PC-3 (cell line): ENCODE data around the gene BRME1. TPM values are rescaled to one million over a fixed set of nuclear protein-coding genes. Genes with fewer than 3 reads are reported as not detected.

ENCODE experiments used
- ATAC-seq: fragments of 200-7000 bp; cut with Tn5 transposase; 2 replicates; pipeline ENCODE4 v1.9.1; 2020; ENCODE audit warnings: mild to moderate bottlenecking, moderate library complexity
- BruUV-seq: library from RNA; stranded (reverse); fragments of 400-500 nt; replicated peaks from 2 replicates; lab custom pipeline; 2021; lab: Mats Ljungman, UMichigan
- CTCF ChIA-PET: fragments of 300-600 bp; sonication (Branson Sonifier 250); formaldehyde crosslinking; loops from one replicate; lab custom pipeline; 2022; ENCODE audit warnings: antibody characterized with exemption; lab: Charles Lee
- POLR2A ChIA-PET: fragments of 300-600 bp; sonication (Branson Sonifier 250); formaldehyde crosslinking; loops from one replicate; lab custom pipeline; 2022; ENCODE audit warnings: antibody characterized with exemption; ENCODE audit not compliant: unreplicated experiment; lab: Charles Lee
- DNase-seq: peaks from one replicate; pipeline ENCODE4 v3.0.0-alpha.2; 2015
- H2AFZ ChIP-seq: fragments of 300-600 bp; sonication (generic); 2 replicates; pipeline ENCODE4 v1.6.0; 2016; ENCODE audit warnings: antibody characterized with exemption, low read length
- H3F3A ChIP-seq: fragments of 300-600 bp; sonication (generic); one replicate; pipeline ENCODE4 v1.6.0; 2017; ENCODE audit warnings: antibody characterized with exemption, low read length, control low read depth, mild to moderate bottlenecking; ENCODE audit not compliant: unreplicated experiment
- H3K27ac ChIP-seq: fragments of 300-600 bp; sonication (generic); 2 replicates; pipeline ENCODE4 v1.5.1; 2016; ENCODE audit warnings: mild to moderate bottlenecking, low read length
- H3K27me3 ChIP-seq: fragments of 300-600 bp; sonication (generic); 2 replicates; pipeline ENCODE4 v1.6.1; 2016; ENCODE audit warnings: low read length, mixed read lengths
- H3K36me3 ChIP-seq: fragments of 300-600 bp; sonication (generic); 2 replicates; pipeline ENCODE4 v1.6.1; 2016; ENCODE audit warnings: low read depth, mixed run types, low read length, mixed read lengths
- H3K4me1 ChIP-seq: fragments of 300-600 bp; sonication (generic); 2 replicates; pipeline ENCODE4 v1.5.1; 2016; ENCODE audit warnings: low read length; ENCODE audit not compliant: insufficient read depth
- H3K4me2 ChIP-seq: fragments of 300-600 bp; sonication (generic); 2 replicates; pipeline ENCODE4 v1.6.0; 2016; ENCODE audit warnings: low read length
- H3K4me3 ChIP-seq: fragments of 300-600 bp; sonication (generic); 2 replicates; pipeline ENCODE4 v1.5.1; 2016; ENCODE audit warnings: mild to moderate bottlenecking, low read length, mixed read lengths
- H3K79me2 ChIP-seq: fragments of 300-600 bp; sonication (generic); 2 replicates; pipeline ENCODE4 v1.6.1; 2017; ENCODE audit warnings: low read length, mixed read lengths
- H3K9ac ChIP-seq: fragments of 300-600 bp; sonication (generic); 2 replicates; pipeline ENCODE4 v1.6.0; 2016; ENCODE audit warnings: mild to moderate bottlenecking, low read length
- H3K9me2 ChIP-seq: fragments of 300-600 bp; sonication (generic); replicated peaks from 2 replicates; pipeline ENCODE4 v1.6.1; 2016; ENCODE audit warnings: mixed run types, low read length, mixed read lengths
- H3K9me3 ChIP-seq: fragments of 300-600 bp; sonication (generic); 2 replicates; pipeline ENCODE4 v1.6.1; 2016; ENCODE audit warnings: low read length, mixed read lengths
- H4K20me1 ChIP-seq: fragments of 300-600 bp; sonication (generic); 2 replicates; pipeline ENCODE4 v1.6.1; 2016; ENCODE audit warnings: low read length, mixed read lengths
- EZH2 ChIP-seq: fragments of 300-600 bp; sonication (generic); IDR thresholded peaks from one replicate; pipeline ENCODE4 v1.6.1; 2017; ENCODE audit warnings: antibody characterized with exemption, mild to moderate bottlenecking, low read length; ENCODE audit not compliant: unreplicated experiment
- EZH2phosphoT487 ChIP-seq: fragments of 300-600 bp; sonication (generic); IDR thresholded peaks from 2 replicates; pipeline ENCODE4 v1.6.1; 2018; ENCODE audit warnings: mild to moderate bottlenecking, antibody characterized with exemption, low read length, borderline replicate concordance
- intact Hi-C: fragments of 100-400 bp; cut with micrococcal nuclease; formaldehyde crosslinking; loops from 2 replicates; pipeline ENCODE4 v1.9.0; 2023
- total RNA-seq: library from RNA; depleted of rRNA; stranded (reverse); fragments of >200 nt; gene quantifications from 2 replicates; pipeline ENCODE4 v1.2.3, GENCODE V29; 2014
- TF ChIP-seq, protein P1 (sequence below): fragments of 300-600 bp; sonication (generic); conservative IDR thresholded peaks from 2 replicates; pipeline ENCODE4 v1.5.1; 2017; ENCODE audit warnings: antibody characterized with exemption, low read depth, mild to moderate bottlenecking, low read length

The BRME1 gene
- total RNA-seq, 1 experiment from 2014 or later, result 6.0 TPM

DNA sequence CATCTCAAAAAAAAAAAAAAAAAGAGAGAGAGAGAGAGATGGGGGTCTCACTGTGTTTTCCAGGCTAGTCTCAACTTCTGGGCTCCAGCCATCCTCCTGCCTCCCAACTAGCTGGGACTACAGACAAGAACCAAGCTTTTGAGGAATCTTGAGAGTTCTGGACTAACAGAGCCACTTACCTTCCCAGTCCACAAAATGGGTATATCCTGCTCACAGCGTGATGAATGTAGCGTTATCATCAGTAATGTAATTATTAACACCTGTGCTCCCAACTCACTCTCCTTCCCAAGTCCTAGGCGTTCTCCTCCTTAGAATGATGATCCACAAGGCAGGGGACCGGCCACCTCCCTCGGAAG is 33.6 kb downstream of the BRME1 start:
- Histone ChIP-seq H3K9me2 (no peaks in the 10 kb centered on the region), H3K9me3 (no peaks in the 10 kb centered on the region), H3K27ac (no peak overlapping the region), H3K4me2 (no peak overlapping the region), H3K4me3 (no peak overlapping the region), H3K79me2 (no peaks in the 10 kb centered on the region), H4K20me1 (no peaks in the 10 kb centered on the region), H3F3A (no peaks in the 10 kb centered on the region), H3K4me1 (no peaks in the 10 kb centered on the region), H3K27me3 (no peaks in the 10 kb centered on the region), H2AFZ (no peak overlapping the region), H3K36me3 (no peaks in the 10 kb centered on the region), H3K9ac (no peak overlapping the region)
- no TSS peak for BruUV-seq
- TF ChIP-seq, protein P1, sequence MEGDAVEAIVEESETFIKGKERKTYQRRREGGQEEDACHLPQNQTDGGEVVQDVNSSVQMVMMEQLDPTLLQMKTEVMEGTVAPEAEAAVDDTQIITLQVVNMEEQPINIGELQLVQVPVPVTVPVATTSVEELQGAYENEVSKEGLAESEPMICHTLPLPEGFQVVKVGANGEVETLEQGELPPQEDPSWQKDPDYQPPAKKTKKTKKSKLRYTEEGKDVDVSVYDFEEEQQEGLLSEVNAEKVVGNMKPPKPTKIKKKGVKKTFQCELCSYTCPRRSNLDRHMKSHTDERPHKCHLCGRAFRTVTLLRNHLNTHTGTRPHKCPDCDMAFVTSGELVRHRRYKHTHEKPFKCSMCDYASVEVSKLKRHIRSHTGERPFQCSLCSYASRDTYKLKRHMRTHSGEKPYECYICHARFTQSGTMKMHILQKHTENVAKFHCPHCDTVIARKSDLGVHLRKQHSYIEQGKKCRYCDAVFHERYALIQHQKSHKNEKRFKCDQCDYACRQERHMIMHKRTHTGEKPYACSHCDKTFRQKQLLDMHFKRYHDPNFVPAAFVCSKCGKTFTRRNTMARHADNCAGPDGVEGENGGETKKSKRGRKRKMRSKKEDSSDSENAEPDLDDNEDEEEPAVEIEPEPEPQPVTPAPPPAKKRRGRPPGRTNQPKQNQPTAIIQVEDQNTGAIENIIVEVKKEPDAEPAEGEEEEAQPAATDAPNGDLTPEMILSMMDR, result no peak
- TF ChIP-seq EZH2, result no peak
- no peak for TF ChIP-seq EZH2phosphoT487
- DNase-seq (no peak), ATAC-seq (no peak)
- ChIA-PET CTCF (no interaction called here), POLR2A (no interaction called here)
- intact Hi-C loops, result no loop called here

DNA sequence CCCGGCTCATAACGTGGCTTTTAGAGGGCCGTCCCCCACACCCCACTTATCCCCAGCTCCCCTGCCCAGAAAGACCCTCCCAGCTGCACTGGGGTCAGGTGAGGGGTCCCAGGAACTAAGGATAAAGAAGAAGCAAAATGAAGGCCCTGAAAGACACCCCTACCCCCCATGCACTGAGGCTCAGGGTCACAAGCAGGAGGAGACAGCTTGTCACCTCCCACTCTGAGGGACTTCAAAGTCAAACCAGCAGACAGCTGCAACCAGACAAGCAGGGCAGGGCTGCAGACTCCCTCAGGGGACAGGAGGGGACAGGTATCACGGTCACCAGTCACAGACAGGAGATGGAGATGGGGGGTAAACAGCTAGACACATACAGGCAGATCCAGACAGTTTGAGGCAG is 35.0 kb downstream of the BRME1 start:
- H3K9me2 ChIP-seq, result no peaks in the 10 kb centered on the region
- H3K9ac ChIP-seq, result no peak overlapping the region
- H3K27me3 ChIP-seq, result no peaks in the 10 kb centered on the region
- TF ChIP-seq, protein P1, result no peak
- no peak for TF ChIP-seq EZH2phosphoT487
- no peak for TF ChIP-seq EZH2
- no peaks in the 10 kb centered on the region for H3K4me1 ChIP-seq
- no peak overlapping the region for H3K27ac ChIP-seq
- no TSS peak for BruUV-seq
- no peak overlapping the region for H2AFZ ChIP-seq
- H3K4me2 ChIP-seq, result no peak overlapping the region
- no peaks in the 10 kb centered on the region for H4K20me1 ChIP-seq
- H3K36me3 ChIP-seq, result no peaks in the 10 kb centered on the region
- no peak for DNase-seq
- H3F3A ChIP-seq, result no peaks in the 10 kb centered on the region
- POLR2A ChIA-PET, result no interaction called here
- intact Hi-C loops, result no loop called here
- no peaks in the 10 kb centered on the region for H3K9me3 ChIP-seq
- no peaks in the 10 kb centered on the region for H3K79me2 ChIP-seq
- no peak for ATAC-seq
- H3K4me3 ChIP-seq, result no peak overlapping the region
- CTCF ChIA-PET, result no interaction called here

DNA sequence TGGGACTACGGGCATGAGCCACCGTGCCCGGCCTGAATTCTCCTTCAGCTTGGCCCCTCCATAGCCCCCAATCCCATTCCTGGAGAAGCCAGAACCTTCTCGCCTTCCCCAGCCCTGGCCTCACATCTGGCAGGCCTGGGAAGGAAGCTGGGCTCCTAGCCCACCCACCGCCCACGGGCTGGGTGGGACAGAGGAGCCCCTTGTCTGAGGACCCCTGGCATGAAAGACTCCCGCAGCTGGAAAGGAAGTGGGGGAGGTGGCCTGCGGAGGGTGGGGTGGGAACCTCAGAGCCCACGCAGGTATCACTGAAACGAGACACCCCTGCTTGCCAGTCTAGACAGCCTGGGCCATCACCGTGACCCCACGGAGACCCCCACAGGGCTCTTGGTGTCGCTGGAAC is 36.6 kb downstream of the BRME1 start:
- Histone ChIP-seq H3K9me3 (no peaks in the 10 kb centered on the region), H3K27me3 (no peaks in the 10 kb centered on the region), H3K9ac (no peak overlapping the region), H4K20me1 (no peaks in the 10 kb centered on the region), H3K4me3 (no peak overlapping the region), H3K4me2 (no peak overlapping the region), H3K4me1 (no peaks in the 10 kb centered on the region; the same call in 1 of the 2 replicates), H3F3A (peaks cover 3% of the 10 kb centered on the region), H2AFZ (no peak overlapping the region), H3K79me2 (no peaks in the 10 kb centered on the region), H3K27ac (no peak overlapping the region), H3K9me2 (no peaks in the 10 kb centered on the region), H3K36me3 (no peaks in the 10 kb centered on the region)
- TF ChIP-seq EZH2phosphoT487, result no peak
- no TSS peak for BruUV-seq
- ChIA-PET CTCF (no interaction called here), POLR2A (no interaction called here)
- intact Hi-C loops, result no loop called here
- DNase-seq, result no peak
- no peak for ATAC-seq
